ENCODE data around the gene NUFIP1.
"Not testable (repeated sequence)": the region's sequence is repeated elsewhere in the genome, so short reads cannot be mapped to it uniquely, and the experiment has no call there.

The NUFIP1 gene

DNA sequence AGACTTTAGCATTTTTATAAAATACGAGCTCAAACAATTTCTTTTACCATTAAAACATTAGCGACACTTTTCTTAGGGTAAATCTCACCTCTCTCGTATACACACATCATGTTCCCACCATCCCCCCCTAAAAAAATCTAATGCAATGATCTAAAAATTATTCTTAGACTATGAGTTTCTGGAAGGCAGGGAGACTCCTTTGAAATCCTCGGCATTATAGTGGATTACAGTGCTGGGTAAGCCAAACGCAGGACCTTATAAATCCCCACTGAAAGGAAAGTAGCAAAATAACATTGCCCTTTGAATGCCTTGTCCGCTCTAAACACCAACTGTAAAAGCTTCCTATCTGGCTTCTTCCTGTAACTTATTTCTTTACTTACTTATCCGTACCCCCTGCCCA, 35.0 kb downstream of the NUFIP1 start:
- Histone ChIP-seq H3K27me3 (ENCODE audit: control insufficient read depth, low read length) (no peaks in the 10 kb centered on the region), H3K79me2 (ENCODE audit: control insufficient read depth, low read length) (no peaks in the 10 kb centered on the region), H3K9me3 (ENCODE audit: control insufficient read depth, insufficient read depth, low read length) (no peaks in the 10 kb centered on the region), H3K36me3 (ENCODE audit: control insufficient read depth, low read length) (peaks cover 11% of the 10 kb centered on the region), H3K9me2 (replicated peaks; ENCODE audit: control insufficient read depth, low read length) (no peaks in the 10 kb centered on the region), H4K20me1 (ENCODE audit: control insufficient read depth, insufficient read depth, low read depth, low read length) (no peaks in the 10 kb centered on the region), H3F3A (ENCODE audit: control insufficient read depth, insufficient read depth) (no peaks in the 10 kb centered on the region), H3K4me3 (ENCODE audit: low read length) (no peak overlapping the region), H3K4me1 (ENCODE audit: control insufficient read depth, low read length) (no peaks in the 10 kb centered on the region), H3K4me2 (ENCODE audit: low read length) (no peak overlapping the region), H3K27ac (ENCODE audit: low read depth, low read length) (no peak overlapping the region)
- no peak for TF ChIP-seq EZH2phosphoT487 (IDR thresholded peaks at IDR 0.05; ENCODE audit: borderline replicate concordance, low read length)
- TF ChIP-seq, protein P1, sequence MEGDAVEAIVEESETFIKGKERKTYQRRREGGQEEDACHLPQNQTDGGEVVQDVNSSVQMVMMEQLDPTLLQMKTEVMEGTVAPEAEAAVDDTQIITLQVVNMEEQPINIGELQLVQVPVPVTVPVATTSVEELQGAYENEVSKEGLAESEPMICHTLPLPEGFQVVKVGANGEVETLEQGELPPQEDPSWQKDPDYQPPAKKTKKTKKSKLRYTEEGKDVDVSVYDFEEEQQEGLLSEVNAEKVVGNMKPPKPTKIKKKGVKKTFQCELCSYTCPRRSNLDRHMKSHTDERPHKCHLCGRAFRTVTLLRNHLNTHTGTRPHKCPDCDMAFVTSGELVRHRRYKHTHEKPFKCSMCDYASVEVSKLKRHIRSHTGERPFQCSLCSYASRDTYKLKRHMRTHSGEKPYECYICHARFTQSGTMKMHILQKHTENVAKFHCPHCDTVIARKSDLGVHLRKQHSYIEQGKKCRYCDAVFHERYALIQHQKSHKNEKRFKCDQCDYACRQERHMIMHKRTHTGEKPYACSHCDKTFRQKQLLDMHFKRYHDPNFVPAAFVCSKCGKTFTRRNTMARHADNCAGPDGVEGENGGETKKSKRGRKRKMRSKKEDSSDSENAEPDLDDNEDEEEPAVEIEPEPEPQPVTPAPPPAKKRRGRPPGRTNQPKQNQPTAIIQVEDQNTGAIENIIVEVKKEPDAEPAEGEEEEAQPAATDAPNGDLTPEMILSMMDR (IDR thresholded peaks at IDR 0.05; ENCODE audit: low read depth, low read length, poor library complexity, severe bottlenecking): no peak

DNA sequence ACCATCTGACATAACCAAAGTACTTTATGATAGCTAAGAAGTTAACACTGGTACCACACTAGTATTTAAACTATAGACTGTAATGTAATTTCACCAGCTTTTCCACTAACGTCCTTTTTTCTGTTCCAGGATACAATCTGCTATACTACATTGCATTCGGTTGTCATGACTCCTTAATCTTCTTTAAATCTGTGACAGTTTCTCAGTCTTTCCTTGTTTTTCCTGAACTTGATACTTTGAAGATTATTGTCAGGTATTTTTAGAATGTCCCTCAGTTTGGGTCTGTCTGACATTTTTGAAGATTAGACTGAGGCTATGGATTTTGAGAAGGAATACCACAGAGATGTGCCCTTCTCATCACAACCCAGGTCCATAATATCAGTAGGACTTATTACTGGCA, 36.6 kb downstream of the NUFIP1 start:
- Histone ChIP-seq H3K79me2 (ENCODE audit: control insufficient read depth, low read length) (no peaks in the 10 kb centered on the region), H3K9me2 (replicated peaks; ENCODE audit: control insufficient read depth, low read length) (no peaks in the 10 kb centered on the region), H3K9me3 (ENCODE audit: control insufficient read depth, insufficient read depth, low read length) (no peaks in the 10 kb centered on the region), H3K27me3 (ENCODE audit: control insufficient read depth, low read length) (no peaks in the 10 kb centered on the region), H3K4me2 (ENCODE audit: low read length) (no peak overlapping the region), H3K4me3 (ENCODE audit: low read length) (no peak overlapping the region), H3K27ac (ENCODE audit: low read depth, low read length) (no peak overlapping the region), H4K20me1 (ENCODE audit: control insufficient read depth, insufficient read depth, low read depth, low read length) (no peaks in the 10 kb centered on the region), H3K4me1 (ENCODE audit: control insufficient read depth, low read length) (no peaks in the 10 kb centered on the region), H3K36me3 (ENCODE audit: control insufficient read depth, low read length) (peaks cover 8% of the 10 kb centered on the region; the same call in 1 of the 2 replicates), H3F3A (ENCODE audit: control insufficient read depth, insufficient read depth) (no peaks in the 10 kb centered on the region)
- TF ChIP-seq, protein P1 (IDR thresholded peaks at IDR 0.05; ENCODE audit: low read depth, low read length, poor library complexity, severe bottlenecking): no peak
- no peak for TF ChIP-seq EZH2phosphoT487 (IDR thresholded peaks at IDR 0.05; ENCODE audit: borderline replicate concordance, low read length)

DNA sequence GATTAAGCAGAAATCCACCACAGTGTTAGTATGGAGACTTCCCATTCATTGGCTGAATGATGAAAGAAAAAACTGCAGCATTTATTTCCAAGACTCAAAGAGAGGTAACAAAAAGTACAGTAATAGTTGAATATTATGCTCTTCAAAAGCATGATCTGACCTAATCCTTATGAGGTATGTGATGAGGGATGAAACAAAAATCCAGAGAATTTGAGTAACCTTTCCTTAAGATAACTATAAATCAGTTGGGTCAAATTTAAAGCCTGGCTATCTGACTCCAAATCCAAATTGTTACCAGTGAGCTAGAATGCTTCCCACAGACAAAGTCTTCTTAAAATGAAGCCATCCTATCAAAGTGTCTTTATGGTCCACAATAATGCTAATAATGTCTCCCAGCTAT, 38.1 kb downstream of the NUFIP1 start:
- Histone ChIP-seq H3F3A (ENCODE audit: control insufficient read depth, insufficient read depth) (no peaks in the 10 kb centered on the region), H3K27me3 (ENCODE audit: control insufficient read depth, low read length) (no peaks in the 10 kb centered on the region), H3K9me2 (replicated peaks; ENCODE audit: control insufficient read depth, low read length) (no peaks in the 10 kb centered on the region), H3K9me3 (ENCODE audit: control insufficient read depth, insufficient read depth, low read length) (no peaks in the 10 kb centered on the region), H3K36me3 (ENCODE audit: control insufficient read depth, low read length) (peaks cover 8% of the 10 kb centered on the region; the same call in 1 of the 2 replicates), H4K20me1 (ENCODE audit: control insufficient read depth, insufficient read depth, low read depth, low read length) (no peaks in the 10 kb centered on the region), H3K4me1 (ENCODE audit: control insufficient read depth, low read length) (no peaks in the 10 kb centered on the region), H3K27ac (ENCODE audit: low read depth, low read length) (no peak overlapping the region), H3K79me2 (ENCODE audit: control insufficient read depth, low read length) (no peaks in the 10 kb centered on the region), H3K4me3 (ENCODE audit: low read length) (no peak overlapping the region), H3K4me2 (ENCODE audit: low read length) (no peak overlapping the region)
- TF ChIP-seq, protein P1 (IDR thresholded peaks at IDR 0.05; ENCODE audit: low read depth, low read length, poor library complexity, severe bottlenecking): no peak

DNA sequence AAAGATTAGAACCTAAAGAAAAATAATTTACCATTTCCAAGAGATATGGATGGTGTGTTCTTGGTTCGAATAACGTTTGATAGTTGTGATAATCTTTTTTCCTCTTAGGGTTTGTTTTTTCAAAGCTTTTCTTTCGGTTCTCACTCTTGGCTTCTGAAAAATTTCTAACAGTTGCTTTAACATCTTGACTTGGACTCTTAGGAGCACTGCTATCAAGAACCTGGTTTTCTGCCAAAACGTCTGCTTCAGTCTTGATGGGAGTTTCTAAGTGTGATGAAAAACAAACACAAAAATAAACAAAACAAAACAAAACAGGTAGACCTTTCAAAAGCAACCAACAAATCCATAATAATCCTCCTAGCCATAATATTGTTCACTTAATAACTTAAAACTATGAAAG, 45.9 kb downstream of the NUFIP1 start:
- H3F3A ChIP-seq (ENCODE audit: control insufficient read depth, insufficient read depth); H3K79me2 ChIP-seq (ENCODE audit: control insufficient read depth, low read length); H3K4me1 ChIP-seq (ENCODE audit: control insufficient read depth, low read length); H3K27me3 ChIP-seq (ENCODE audit: control insufficient read depth, low read length); H3K9me2 ChIP-seq (replicated peaks; ENCODE audit: control insufficient read depth, low read length); H3K4me2 ChIP-seq (ENCODE audit: low read length); H3K27ac ChIP-seq (ENCODE audit: low read depth, low read length); H4K20me1 ChIP-seq (ENCODE audit: control insufficient read depth, insufficient read depth, low read depth, low read length); H3K4me3 ChIP-seq (ENCODE audit: low read length); H3K9me3 ChIP-seq (ENCODE audit: control insufficient read depth, insufficient read depth, low read length): not testable (repeated sequence)
- H3K36me3 ChIP-seq (ENCODE audit: control insufficient read depth, low read length): peaks cover 16% of the 10 kb centered on the region

All from DOHH2 (cell line).